Upper lobe of left lung (tissue), 6 donors: ENCODE data around the gene MICAL2. TPM values are rescaled to one million over a fixed set of nuclear protein-coding genes. Genes with fewer than 3 reads are reported as not detected.

ENCODE experiments used
- ATAC-seq, 2 donors: fragments of 200-7000 bp; cut with Tn5 transposase; one replicate each; pipeline ENCODE4 v1.9.1; 2022; ENCODE audit warnings: mild to moderate bottlenecking in 2 of 2, moderate library complexity in 2 of 2; ENCODE audit not compliant: low FRiP score in 2 of 2
- DNase-seq, 2 donors: peaks; one replicate each; pipeline ENCODE4 v3.0.0-alpha.2; 2019 to 2020
- H3K27ac ChIP-seq, 4 donors: fragments of 200-600 bp; sonication (generic); one replicate each; pipeline ENCODE4 v1.5.1; 2016 to 2019
- H3K27me3 ChIP-seq, 4 donors: fragments of 200-600 bp; sonication (generic); one replicate each; pipeline ENCODE4 v1.5.1; 2017 to 2019
- H3K36me3 ChIP-seq, 4 donors: fragments of 200-600 bp; sonication (generic); one replicate each; pipeline ENCODE4 v1.5.1; 2016 to 2019
- H3K4me1 ChIP-seq, 4 donors: fragments of 200-600 bp; sonication (generic); one replicate each; pipeline ENCODE4 v1.5.1; 2018 to 2019
- H3K4me3 ChIP-seq, 4 donors: fragments of 200-600 bp; sonication (generic); one replicate each; pipeline ENCODE4 v1.5.1; 2017 to 2019; ENCODE audit warnings: mild to moderate bottlenecking in 2 of 4, moderate library complexity in 1 of 4
- H3K9me3 ChIP-seq, 4 donors: fragments of 200-600 bp; sonication (generic); one replicate each; pipeline ENCODE4 v1.5.1; 2018 to 2019
- CTCF ChIP-seq, 6 experiments: fragments of 450-650 bp in 4 of 6; fragments of 200-600 bp in 2 of 6; sonication (generic) in 2 of 6; IDR thresholded peaks; one replicate each; pipeline ENCODE4 v1.5.1; 2016 to 2019; ENCODE audit warnings: antibody characterized with exemption in 6 of 6
- EP300 ChIP-seq, 4 donors: sonication (generic); formaldehyde crosslinking; IDR thresholded peaks; one replicate each; pipeline ENCODE4 v1.5.1; 2017; ENCODE audit warnings: antibody characterized with exemption in 4 of 4, control low read depth in 2 of 4
- POLR2A ChIP-seq, 4 donors: fragments of 450-650 bp; IDR thresholded peaks; one replicate each; pipeline ENCODE4 v1.5.1; 2016 to 2017; ENCODE audit warnings: antibody characterized with exemption in 4 of 4, mild to moderate bottlenecking in 2 of 4
- POLR2AphosphoS5 ChIP-seq, 2 donors: sonication (generic); formaldehyde crosslinking; IDR thresholded peaks; one replicate each; pipeline ENCODE4 v1.5.1; 2017; ENCODE audit warnings: antibody characterized with exemption in 2 of 2
- WGBS, 2 donors: methylation state at CpG; one replicate each; pipeline ENCODE4 v1.1.5; 2017 to 2018; 5-methylcytosine and 5-hydroxymethylcytosine counted together
- total RNA-seq, 6 donors: library from RNA; depleted of rRNA in 4 of 6; stranded (reverse); fragments of >200 nt in 4 of 6; gene quantifications; one replicate each; pipeline versions ENCODE4 v1.1.0 to v1.2.1, GENCODE V29; 2016 to 2021
- donor health status: DM: no; HTN: no; CAD: no; lungs with moderate emphysema.
- donor health status: DM: no; HTN: yes; CAD: no; lungs with severe emphysema.

Gene MICAL2
- total RNA-seq, 6 donors from 2014 or later = 138 to 327 (median 175) TPM

- 95 to 100% methylated on average over 1 of the region's 1 CpG for WGBS, 2 donors
- Histone ChIP-seq H3K27ac (no peak overlapping the region), H3K4me3 (no peak overlapping the region), H3K27me3 (no peaks in the 10 kb centered on the region), H3K9me3 (no peaks in the 10 kb centered on the region), H3K36me3 (peaks cover 2 to 44% (median 21%) of the 10 kb centered on the region in 4 donors), H3K4me1 (peaks cover 14 to 19% (median 17%) of the 10 kb centered on the region in 4 donors)
- DNase-seq (no peak), ATAC-seq (no peak)
- no peak for TF ChIP-seq POLR2A (IDR thresholded peaks at IDR 0.05)
- no peak for TF ChIP-seq CTCF (IDR thresholded peaks at IDR 0.05)
- TF ChIP-seq POLR2AphosphoS5 (IDR thresholded peaks at IDR 0.05) = no peak
- no peak for TF ChIP-seq EP300 (IDR thresholded peaks at IDR 0.05)
Measured at GRCh38 chr11:12204506-12204905, 94.1 kb downstream of the MICAL2 start.

DNA sequence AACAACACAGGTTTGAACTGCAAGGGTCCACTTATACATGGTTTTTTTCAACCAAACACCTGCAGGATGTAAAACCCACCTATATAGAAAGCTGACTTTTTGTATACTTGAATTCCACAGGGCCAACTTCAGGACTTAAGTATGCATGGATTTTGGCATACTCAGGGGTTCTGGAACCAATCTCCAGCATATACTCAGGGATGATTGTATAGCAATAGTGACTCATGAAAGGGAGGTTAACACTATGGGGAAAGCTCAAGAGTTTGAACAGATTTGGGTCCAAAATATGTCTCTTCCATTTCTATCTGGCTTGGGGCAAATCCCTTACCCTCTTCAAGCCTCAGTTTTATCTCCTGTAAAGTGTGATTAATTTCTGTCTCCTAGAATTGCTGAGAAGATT is 94.9 kb downstream of the MICAL2 start:
- Histone ChIP-seq H3K27me3 (no peaks in the 10 kb centered on the region), H3K27ac (no peak overlapping the region), H3K4me1 (peaks cover 6 to 11% (median 10%) of the 10 kb centered on the region in 4 donors), H3K36me3 (peaks cover 2 to 52% (median 23%) of the 10 kb centered on the region in 4 donors), H3K9me3 (no peaks in the 10 kb centered on the region), H3K4me3 (no peak overlapping the region)
- DNase-seq (no peak), ATAC-seq (no peak)
- TF ChIP-seq EP300 (IDR thresholded peaks at IDR 0.05) (no peak), POLR2A (IDR thresholded peaks at IDR 0.05) (no peak), POLR2AphosphoS5 (IDR thresholded peaks at IDR 0.05) (no peak), CTCF (IDR thresholded peaks at IDR 0.05) (no peak)

GRCh38 chr11:12206529-12206928 is 96.1 kb downstream of the MICAL2 start:
- no peak for TF ChIP-seq POLR2A (IDR thresholded peaks at IDR 0.05)
- TF ChIP-seq CTCF (IDR thresholded peaks at IDR 0.05) = no peak
- TF ChIP-seq EP300 (IDR thresholded peaks at IDR 0.05) = no peak
- no peak for TF ChIP-seq POLR2AphosphoS5 (IDR thresholded peaks at IDR 0.05)
- Histone ChIP-seq H3K27me3 (no peaks in the 10 kb centered on the region), H3K4me1 (peaks cover 0 to under 1% (median 0%) of the 10 kb centered on the region in 4 donors), H3K4me3 (no peak overlapping the region), H3K27ac (no peak overlapping the region), H3K9me3 (no peaks in the 10 kb centered on the region), H3K36me3 (peaks cover 2 to 61% (median 27%) of the 10 kb centered on the region in 4 donors)
- no peak for DNase-seq
- ATAC-seq = peak in 1 of 2 donors; percentile 67
- WGBS, 2 donors = 76 to 77% methylated on average over 3 of the region's 3 CpGs

DNA sequence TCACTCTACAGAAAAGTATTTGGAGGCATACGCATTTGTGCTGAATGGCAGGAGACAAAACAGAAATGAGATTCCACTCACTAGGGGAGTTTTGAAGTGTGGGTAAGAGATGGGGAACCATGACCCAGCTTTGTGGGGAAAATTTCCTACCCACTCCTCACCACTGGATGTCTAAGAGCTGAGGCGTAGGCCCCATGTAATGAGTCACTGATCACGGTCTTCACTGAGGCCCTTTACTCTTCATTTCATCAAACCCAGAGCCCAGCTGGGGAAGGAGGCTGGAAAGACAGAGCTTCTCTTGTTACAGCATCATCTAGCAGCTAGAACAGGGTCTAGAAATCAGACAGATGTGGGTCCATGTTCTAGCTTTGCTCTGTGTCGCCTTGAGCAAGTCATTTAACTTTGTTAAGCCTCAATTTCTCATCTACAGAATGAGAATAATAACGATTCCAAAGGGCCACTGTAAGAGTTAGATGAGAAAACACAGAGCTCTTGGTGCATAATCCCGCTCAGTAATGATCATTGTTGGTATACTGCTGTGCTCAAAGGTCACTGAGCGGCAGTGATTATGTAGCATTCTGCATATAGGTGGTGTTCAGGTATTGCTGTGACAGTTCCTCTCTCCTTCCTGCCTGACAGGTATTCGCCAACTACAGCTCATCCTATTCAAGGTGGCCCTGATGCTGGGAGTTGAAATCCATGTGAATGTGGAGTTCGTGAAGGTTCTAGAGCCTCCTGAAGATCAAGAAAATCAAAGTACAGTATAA is 97.2 kb downstream of the MICAL2 start:
- Histone ChIP-seq H3K4me1 (no peaks in the 10 kb centered on the region), H3K27ac (no peak overlapping the region), H3K27me3 (no peaks in the 10 kb centered on the region), H3K9me3 (no peaks in the 10 kb centered on the region), H3K4me3 (no peak overlapping the region), H3K36me3 (peaks cover 2 to 66% (median 27%) of the 10 kb centered on the region in 4 donors)
- WGBS, 2 donors = 81 to 98% methylated on average over 8 to 9 of the region's 9 CpGs
- ATAC-seq (no peak), DNase-seq (no peak)
- no peak for TF ChIP-seq POLR2A (IDR thresholded peaks at IDR 0.05)
- no peak for TF ChIP-seq CTCF (IDR thresholded peaks at IDR 0.05)
- TF ChIP-seq POLR2AphosphoS5 (IDR thresholded peaks at IDR 0.05) = no peak
- TF ChIP-seq EP300 (IDR thresholded peaks at IDR 0.05) = no peak

DNA sequence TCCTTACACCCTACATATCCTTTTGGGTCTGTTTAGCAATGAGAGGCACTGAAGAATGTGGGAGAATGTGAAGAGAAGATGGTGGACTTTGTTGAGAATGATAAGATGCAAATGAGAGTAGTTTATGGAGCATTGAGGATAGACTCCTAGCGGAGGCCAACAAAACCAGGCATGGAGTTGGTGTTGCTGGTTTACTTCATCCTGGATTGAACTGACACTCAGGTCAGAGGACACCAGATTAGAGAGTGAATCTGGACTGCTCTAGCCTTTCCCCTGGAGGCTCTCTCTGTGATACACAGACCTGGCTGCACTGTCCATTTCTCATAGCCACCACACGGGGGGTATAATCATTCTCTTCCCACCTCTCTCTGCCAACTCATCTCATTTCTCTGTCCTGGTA is 98.7 kb downstream of the MICAL2 start:
- ATAC-seq (no peak), DNase-seq (no peak)
- Histone ChIP-seq H3K36me3 (peaks cover 8 to 80% (median 34%) of the 10 kb centered on the region in 4 donors), H3K27ac (no peak overlapping the region), H3K4me3 (no peak overlapping the region), H3K27me3 (no peaks in the 10 kb centered on the region), H3K4me1 (no peaks in the 10 kb centered on the region), H3K9me3 (no peaks in the 10 kb centered on the region)
- TF ChIP-seq EP300 (IDR thresholded peaks at IDR 0.05) = no peak
- TF ChIP-seq POLR2AphosphoS5 (IDR thresholded peaks at IDR 0.05) = no peak
- no peak for TF ChIP-seq CTCF (IDR thresholded peaks at IDR 0.05)
- no peak for TF ChIP-seq POLR2A (IDR thresholded peaks at IDR 0.05)
- 91 to 94% methylated on average over 2 of the region's 2 CpGs for WGBS, 2 donors
